ENCODE measurements around the gene KLHL42.

Gene KLHL42

GRCh38 chr12:27802936-27803335 lies 22.9 kb downstream of the KLHL42 start:
- no peak for TF ChIP-seq CTCF (IDR thresholded peaks at IDR 0.05)
- Histone ChIP-seq H3K4me1 (ENCODE audit: control insufficient read depth in 1 of 2, insufficient read depth in 1 of 2, low read depth in 1 of 2, low read length in 1 of 2) (peaks cover 8 to 27% of the 10 kb centered on the region in 2 experiments), H3K27me3 (no peaks in the 10 kb centered on the region), H3K36me3 (peaks cover 7% of the 10 kb centered on the region), H3K9me3 (no peaks in the 10 kb centered on the region), H3K27ac (no peak overlapping the region), H3K4me3 (ENCODE audit: low read depth in 1 of 2, low read length in 1 of 2) (no peak overlapping the region)

GRCh38 chr12:27805238-27805637 lies 25.2 kb downstream of the KLHL42 start:
- no peaks in the 10 kb centered on the region for H3K9me3 ChIP-seq
- no peak overlapping the region for H3K4me3 ChIP-seq (ENCODE audit: low read depth in 1 of 2, low read length in 1 of 2)
- H3K27ac ChIP-seq, result no peak overlapping the region
- no peaks in the 10 kb centered on the region for H3K27me3 ChIP-seq
- peaks cover 8 to 23% of the 10 kb centered on the region in 2 experiments for H3K4me1 ChIP-seq (ENCODE audit: control insufficient read depth in 1 of 2, insufficient read depth in 1 of 2, low read depth in 1 of 2, low read length in 1 of 2)
- TF ChIP-seq CTCF (IDR thresholded peaks at IDR 0.05), result no peak
- H3K36me3 ChIP-seq, result no peaks in the 10 kb centered on the region

GRCh38 chr12:27806259-27806658 lies 26.2 kb downstream of the KLHL42 start:
- Histone ChIP-seq H3K27ac (no peak overlapping the region), H3K4me1 (ENCODE audit: control insufficient read depth in 1 of 2, insufficient read depth in 1 of 2, low read depth in 1 of 2, low read length in 1 of 2) (peaks cover 4 to 12% of the 10 kb centered on the region in 2 experiments), H3K36me3 (no peaks in the 10 kb centered on the region), H3K9me3 (no peaks in the 10 kb centered on the region), H3K4me3 (ENCODE audit: low read depth in 1 of 2, low read length in 1 of 2) (no peak overlapping the region), H3K27me3 (peaks cover 1% of the 10 kb centered on the region)
- no peak for TF ChIP-seq CTCF (IDR thresholded peaks at IDR 0.05)

GRCh38 chr12:27807063-27807703 lies 27.1 kb downstream of the KLHL42 start:
- H3K4me1 ChIP-seq (ENCODE audit: control insufficient read depth in 1 of 2, insufficient read depth in 1 of 2, low read depth in 1 of 2, low read length in 1 of 2), result peaks cover 4 to 11% of the 10 kb centered on the region in 2 experiments
- H3K9me3 ChIP-seq, result no peaks in the 10 kb centered on the region
- H3K27me3 ChIP-seq, result peaks cover 8% of the 10 kb centered on the region
- no peak overlapping the region for H3K27ac ChIP-seq
- no peak overlapping the region for H3K4me3 ChIP-seq (ENCODE audit: low read depth in 1 of 2, low read length in 1 of 2)
- no peak for TF ChIP-seq CTCF (IDR thresholded peaks at IDR 0.05)
- H3K36me3 ChIP-seq, result no peaks in the 10 kb centered on the region

- no peak overlapping the region for H3K4me3 ChIP-seq (ENCODE audit: low read depth in 1 of 2, low read length in 1 of 2)
- no peaks in the 10 kb centered on the region for H3K9me3 ChIP-seq
- no peak overlapping the region for H3K27ac ChIP-seq
- H3K36me3 ChIP-seq, result no peaks in the 10 kb centered on the region
- H3K27me3 ChIP-seq, result peaks cover 11% of the 10 kb centered on the region
- peaks cover 4 to 11% of the 10 kb centered on the region in 2 experiments for H3K4me1 ChIP-seq (ENCODE audit: control insufficient read depth in 1 of 2, insufficient read depth in 1 of 2, low read depth in 1 of 2, low read length in 1 of 2)
- TF ChIP-seq CTCF (IDR thresholded peaks at IDR 0.05), result no peak
These were observed 28.8 kb downstream of the KLHL42 start for GRCh38 chr12:27808841-27809240.
